ENCODE results near the gene PCSK7.

- TF ChIP-seq POLR2AphosphoS5 (IDR thresholded peaks at IDR 0.05; ENCODE audit: insufficient read depth in 1 of 2, low read depth in 1 of 2) (no peak), CTCF (IDR thresholded peaks at IDR 0.05) (no peak)
Observed at GRCh38 chr11:117219455-117219854, 12.4 kb downstream of the PCSK7 start.
